SK-N-SH treated with all-trans-retinoic acid at 6 μM for 48 hours (cell line): ENCODE data around the gene PPP2R1B.
"Not testable (repeated sequence)": the region's sequence is repeated elsewhere in the genome, so short reads cannot be mapped to it uniquely, and the experiment has no call there.

Experiments used
- ATAC-seq: fragments of 200-7000 bp; cut with Tn5 transposase; 3 replicates; pipeline ENCODE4 v1.9.1; 2020; ENCODE audit warnings: mild to moderate bottlenecking, moderate library complexity
- ARNTL ChIP-seq: fragments of 450-650 bp; formaldehyde crosslinking; IDR thresholded peaks from 2 replicates; pipeline ENCODE4 v1.5.0; 2020; ENCODE audit warnings: low read depth, mild to moderate bottlenecking, moderate library complexity, borderline replicate concordance
- CREB5 ChIP-seq: fragments of 250-450 bp; sonication (Bioruptor Pico); IDR thresholded peaks from 2 replicates; pipeline ENCODE4 v1.5.1; 2020; ENCODE audit warnings: low read depth, mild to moderate bottlenecking, moderate library complexity
- CSDC2 ChIP-seq: fragments of 250-450 bp; sonication (Bioruptor Pico); IDR thresholded peaks from 2 replicates; pipeline ENCODE4 v1.5.0; 2020; ENCODE audit warnings: mild to moderate bottlenecking, moderate library complexity
- CSRNP3 ChIP-seq: fragments of 250-450 bp; sonication (Bioruptor Pico); IDR thresholded peaks from 2 replicates; pipeline ENCODE4 v1.5.1; 2021; ENCODE audit warnings: mild to moderate bottlenecking, moderate library complexity
- GLIS3 ChIP-seq: fragments of 250-450 bp; sonication (Bioruptor Pico); IDR thresholded peaks from 2 replicates; pipeline ENCODE4 v1.5.0; 2020; ENCODE audit warnings: mild to moderate bottlenecking, moderate library complexity
- OSR1 ChIP-seq: fragments of 250-450 bp; sonication (Bioruptor Pico); IDR thresholded peaks from 2 replicates; pipeline ENCODE4 v1.8.0; 2022; ENCODE audit warnings: moderate library complexity, mild to moderate bottlenecking, inconsistent platforms
- PATZ1 ChIP-seq: fragments of 250-450 bp; sonication (Bioruptor Pico); IDR thresholded peaks from 2 replicates; pipeline ENCODE4 v1.8.0; 2020; ENCODE audit warnings: mild to moderate bottlenecking, moderate library complexity, borderline replicate concordance
- POU6F1 ChIP-seq: fragments of 250-450 bp; sonication (Bioruptor Pico); IDR thresholded peaks from 2 replicates; pipeline ENCODE4 v1.8.0; 2021; ENCODE audit warnings: low read depth, mild to moderate bottlenecking, moderate library complexity, borderline replicate concordance
- RARB ChIP-seq: fragments of 250-450 bp; sonication (Bioruptor Pico); IDR thresholded peaks from 2 replicates; pipeline ENCODE4 v1.8.0; 2021; ENCODE audit warnings: mild to moderate bottlenecking, moderate library complexity
- SNAI2 ChIP-seq: fragments of 250-450 bp; sonication (Bioruptor Pico); IDR thresholded peaks from 2 replicates; pipeline ENCODE4 v1.5.0; 2020; ENCODE audit warnings: mild to moderate bottlenecking, moderate library complexity
- TCF4 ChIP-seq: fragments of 250-450 bp; sonication (Bioruptor Pico); IDR thresholded peaks from 2 replicates; pipeline ENCODE4 v1.8.0; 2021; ENCODE audit warnings: mild to moderate bottlenecking, moderate library complexity, borderline replicate concordance
- TOX ChIP-seq: fragments of 250-450 bp; sonication (Bioruptor Pico); IDR thresholded peaks from 2 replicates; pipeline ENCODE4 v1.8.0; 2021; ENCODE audit warnings: mild to moderate bottlenecking, moderate library complexity, borderline replicate concordance
- TSHZ2 ChIP-seq: fragments of 250-450 bp; sonication (Bioruptor Pico); IDR thresholded peaks from 2 replicates; pipeline ENCODE4 v1.5.0; 2020; ENCODE audit warnings: mild to moderate bottlenecking, moderate library complexity
- ZC3H10 ChIP-seq: fragments of 250-450 bp; sonication (Bioruptor Pico); IDR thresholded peaks from 2 replicates; pipeline ENCODE4 v1.5.1; 2021; ENCODE audit warnings: mild to moderate bottlenecking, moderate library complexity
- ZFP3 ChIP-seq: fragments of 250-450 bp; sonication (Bioruptor Pico); IDR thresholded peaks from 2 replicates; pipeline ENCODE4 v1.5.0; 2020; ENCODE audit warnings: mild to moderate bottlenecking, moderate library complexity
- ZNF565 ChIP-seq: fragments of 450-650 bp; formaldehyde crosslinking; conservative IDR thresholded peaks from 2 replicates; pipeline ENCODE4 v1.5.0; 2020; ENCODE audit warnings: low read depth, mild to moderate bottlenecking, moderate library complexity
- ZNF70 ChIP-seq: fragments of 450-650 bp; formaldehyde crosslinking; IDR thresholded peaks from 2 replicates; pipeline ENCODE4 v1.5.0; 2020; ENCODE audit warnings: mild to moderate bottlenecking, moderate library complexity
- ZNF8 ChIP-seq: fragments of 450-650 bp; formaldehyde crosslinking; IDR thresholded peaks from 2 replicates; pipeline ENCODE4 v1.5.0; 2020; ENCODE audit warnings: mild to moderate bottlenecking, moderate library complexity

The PPP2R1B gene

GRCh38 chr11:111717660-111718059 lies 48.5 kb downstream of the PPP2R1B start:
- ATAC-seq = not testable (repeated sequence)
- peak; percentile 94 for TF ChIP-seq ZFP3

GRCh38 chr11:111715142-111715816 lies 50.9 kb downstream of the PPP2R1B start:
- no peak for TF ChIP-seq SNAI2
- no peak for TF ChIP-seq ZC3H10 (CRISPR knock-in tag)
- TF ChIP-seq TCF4 = no peak
- TF ChIP-seq ZFP3 = no peak
- no peak for TF ChIP-seq ARNTL (CRISPR knock-in tag)
- no peak for TF ChIP-seq POU6F1 (CRISPR knock-in tag)
- no peak for TF ChIP-seq CSRNP3
- TF ChIP-seq TSHZ2 = no peak
- no peak for TF ChIP-seq GLIS3
- TF ChIP-seq TOX (CRISPR knock-in tag) = no peak
- TF ChIP-seq CSDC2 = no peak
- TF ChIP-seq PATZ1 = no peak
- TF ChIP-seq ZNF565 = no peak
- ATAC-seq = no peak

- no peak for ATAC-seq
- TF ChIP-seq ZFP3 (no peak), CREB5 (CRISPR knock-in tag) (no peak), ZNF565 (no peak), ZNF70 (CRISPR knock-in tag) (no peak), CSDC2 (no peak), ZC3H10 (CRISPR knock-in tag) (no peak), OSR1 (CRISPR knock-in tag) (no peak), RARB (CRISPR knock-in tag) (no peak), ZNF8 (CRISPR knock-in tag) (no peak), GLIS3 (no peak), ARNTL (CRISPR knock-in tag) (no peak), POU6F1 (CRISPR knock-in tag) (no peak), SNAI2 (no peak), CSRNP3 (no peak), TOX (CRISPR knock-in tag) (no peak)
These were observed 51.7 kb downstream of the PPP2R1B start for GRCh38 chr11:111714522-111714921.
